ENCODE results near the gene CKB.

Gene CKB

DNA sequence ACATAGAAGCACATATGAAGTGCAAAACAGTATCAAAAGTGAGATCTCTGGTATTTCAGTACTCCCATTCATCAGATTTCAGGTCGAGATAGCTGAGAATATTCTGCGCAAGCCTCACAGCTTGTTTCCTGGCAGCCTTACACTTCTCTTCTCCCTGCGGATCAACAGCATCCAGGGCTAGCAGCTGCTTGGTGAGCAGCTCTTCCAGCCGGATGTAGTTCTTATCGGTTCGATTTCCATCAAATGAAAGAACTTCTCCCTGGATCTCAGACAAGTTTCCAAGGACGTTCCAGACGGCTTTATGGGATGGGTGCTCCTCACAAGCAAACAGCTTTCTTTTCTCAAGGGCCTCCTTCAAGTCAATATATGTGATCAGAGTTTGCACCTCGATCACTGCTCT is 37.1 kb upstream of the CKB start:
- H3K9ac ChIP-seq (ENCODE audit: low read depth in 1 of 2, low read length in 2 of 2), result no peak overlapping the region
- H3K27me3 ChIP-seq (ENCODE audit: control insufficient read depth in 2 of 2, insufficient read depth in 2 of 2, low read length in 2 of 2), result no peaks in the 10 kb centered on the region
- H3K36me3 ChIP-seq (ENCODE audit: control insufficient read depth in 2 of 2, insufficient read depth in 2 of 2, low read length in 2 of 2), result peaks cover 25 to 34% of the 10 kb centered on the region in 2 donors
- no peak overlapping the region for H3K27ac ChIP-seq (ENCODE audit: low read depth in 2 of 2, low read length in 2 of 2)
- peaks cover 26 to 38% of the 10 kb centered on the region in 2 donors for H3K4me1 ChIP-seq (ENCODE audit: control insufficient read depth in 2 of 2, insufficient read depth in 2 of 2, low read length in 2 of 2)
- no peak overlapping the region for H3K4me3 ChIP-seq (ENCODE audit: low read length in 2 of 2)
- no peaks in the 10 kb centered on the region for H3K9me3 ChIP-seq (ENCODE audit: control insufficient read depth in 2 of 2, low read length in 2 of 2)

DNA sequence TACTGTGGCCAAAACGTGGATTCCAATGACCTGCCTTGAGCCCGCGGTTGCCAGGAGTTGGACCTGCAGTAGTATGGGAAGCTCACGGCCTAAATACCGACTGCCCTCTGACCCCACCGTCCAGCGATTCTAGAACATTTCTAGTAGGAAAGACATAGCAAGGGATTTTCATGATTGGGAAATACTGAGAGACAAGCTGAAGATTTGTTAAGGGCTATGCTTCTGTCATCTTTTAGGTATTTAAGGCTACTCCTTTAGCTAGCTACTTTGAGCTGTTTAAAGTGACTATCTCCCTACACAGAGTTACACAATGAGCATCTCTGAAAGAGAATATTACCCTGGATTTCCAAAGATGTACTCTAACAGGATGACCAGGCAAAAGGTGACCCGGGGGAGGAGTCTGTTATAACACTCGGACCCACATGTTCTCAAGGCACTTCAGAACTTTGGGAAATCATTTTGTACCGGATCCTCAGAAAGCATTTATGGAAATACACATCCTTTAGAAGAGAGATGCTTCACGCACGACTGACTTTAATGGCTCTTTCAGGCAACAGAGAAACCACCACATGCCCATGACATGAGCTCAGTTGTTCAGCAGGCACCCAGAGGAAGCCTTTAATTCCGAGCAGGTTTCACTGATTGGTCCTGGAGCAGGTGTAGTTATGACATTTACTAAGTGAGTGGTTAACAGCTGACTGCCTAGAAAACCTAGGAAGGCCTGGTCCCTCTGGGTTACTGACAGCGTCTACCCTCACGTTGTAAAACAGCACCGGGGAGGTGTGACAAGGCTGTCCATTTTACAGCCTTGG is 35.6 kb upstream of the CKB start:
- Histone ChIP-seq H3K36me3 (ENCODE audit: control insufficient read depth in 2 of 2, insufficient read depth in 2 of 2, low read length in 2 of 2) (peaks cover 25 to 34% of the 10 kb centered on the region in 2 donors), H3K4me3 (ENCODE audit: low read length in 2 of 2) (no peak overlapping the region), H3K27me3 (ENCODE audit: control insufficient read depth in 2 of 2, insufficient read depth in 2 of 2, low read length in 2 of 2) (no peaks in the 10 kb centered on the region), H3K4me1 (ENCODE audit: control insufficient read depth in 2 of 2, insufficient read depth in 2 of 2, low read length in 2 of 2) (peaks cover 16 to 28% of the 10 kb centered on the region in 2 donors), H3K27ac (ENCODE audit: low read depth in 2 of 2, low read length in 2 of 2) (peak overlapping the region in 1 of 2 donors; percentile 3), H3K9me3 (ENCODE audit: control insufficient read depth in 2 of 2, low read length in 2 of 2) (no peaks in the 10 kb centered on the region), H3K9ac (ENCODE audit: low read depth in 1 of 2, low read length in 2 of 2) (no peak overlapping the region)

DNA sequence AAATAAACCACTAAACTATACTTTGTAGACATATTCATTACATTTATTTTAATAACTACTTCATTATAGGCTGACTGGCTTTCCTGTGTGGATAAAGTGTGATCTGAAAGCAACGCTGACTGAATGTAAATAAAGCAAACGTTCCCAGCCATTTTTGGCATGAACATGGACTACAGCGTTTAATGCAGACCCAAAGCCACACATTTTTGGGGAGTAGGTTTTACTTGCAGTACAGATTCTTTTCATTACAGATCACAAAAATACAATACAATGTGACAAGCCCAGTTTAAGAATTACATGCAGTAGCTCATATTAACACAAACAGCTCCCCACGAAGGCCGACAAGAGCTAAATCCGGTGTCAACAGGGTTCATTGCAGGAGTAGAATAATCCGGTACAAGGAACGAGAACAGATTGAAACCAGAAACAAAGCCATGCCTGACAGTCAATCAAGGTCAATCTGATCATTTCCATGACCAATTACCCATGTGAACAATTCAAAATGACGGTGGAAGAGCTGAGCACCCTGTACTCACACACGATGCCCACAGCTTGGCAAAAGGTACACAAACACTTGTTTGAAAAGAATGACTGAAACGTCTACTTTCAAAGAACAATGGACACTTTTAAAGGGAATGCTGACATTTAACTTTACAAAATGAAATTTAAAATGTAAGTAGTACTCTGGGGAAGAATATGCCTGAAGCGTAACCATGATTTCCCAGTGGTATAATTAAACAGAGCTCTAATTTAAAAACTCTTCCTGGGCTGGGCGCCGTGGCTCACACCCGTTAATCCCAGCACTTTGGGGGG is 34.5 kb upstream of the CKB start:
- Histone ChIP-seq H3K27me3 (ENCODE audit: control insufficient read depth in 2 of 2, insufficient read depth in 2 of 2, low read length in 2 of 2) (no peaks in the 10 kb centered on the region), H3K4me1 (ENCODE audit: control insufficient read depth in 2 of 2, insufficient read depth in 2 of 2, low read length in 2 of 2) (peaks cover 16 to 28% of the 10 kb centered on the region in 2 donors), H3K9me3 (ENCODE audit: control insufficient read depth in 2 of 2, low read length in 2 of 2) (no peaks in the 10 kb centered on the region), H3K9ac (ENCODE audit: low read depth in 1 of 2, low read length in 2 of 2) (no peak overlapping the region), H3K36me3 (ENCODE audit: control insufficient read depth in 2 of 2, insufficient read depth in 2 of 2, low read length in 2 of 2) (peaks cover 25 to 34% of the 10 kb centered on the region in 2 donors), H3K27ac (ENCODE audit: low read depth in 2 of 2, low read length in 2 of 2) (peak overlapping the region in 1 of 2 donors; percentile 38), H3K4me3 (ENCODE audit: low read length in 2 of 2) (no peak overlapping the region)

DNA sequence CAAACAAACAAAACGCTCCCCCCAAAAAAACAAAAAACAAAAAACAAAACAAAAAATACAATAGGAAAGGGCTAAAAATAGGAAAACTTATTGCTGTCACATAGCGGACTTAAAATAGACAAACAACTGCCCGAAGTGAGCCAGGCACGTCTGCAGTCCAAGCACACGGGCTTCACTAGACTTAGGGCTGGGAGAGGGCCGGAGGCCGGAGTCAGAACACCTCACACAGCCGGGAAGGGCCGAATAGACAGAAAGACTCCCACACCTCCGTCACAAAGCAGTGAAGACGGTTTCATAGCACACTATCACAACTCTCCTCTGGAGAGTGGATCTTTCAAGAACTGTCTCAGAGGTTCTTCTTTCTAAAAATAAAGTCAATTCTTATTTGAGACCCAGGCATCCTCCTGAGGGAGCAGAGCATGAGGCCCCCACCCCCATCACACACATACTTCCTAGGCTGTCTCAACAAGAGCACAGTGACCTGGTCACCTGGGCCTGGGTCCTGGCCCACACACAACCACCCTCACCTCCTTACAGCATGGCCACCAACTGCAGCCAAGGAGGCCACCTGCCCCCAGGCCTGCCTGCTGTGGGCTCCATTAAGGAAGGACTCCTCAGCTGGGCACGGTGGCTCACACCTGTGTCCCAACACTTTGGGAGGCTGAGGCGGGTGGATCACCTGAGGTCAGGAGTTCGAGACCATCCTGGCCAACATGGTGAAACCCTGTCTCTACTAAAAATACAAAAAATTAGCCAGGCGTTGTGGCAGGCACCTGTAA is 33.1 kb upstream of the CKB start:
- Histone ChIP-seq H3K27ac (ENCODE audit: low read depth in 2 of 2, low read length in 2 of 2) (no peak overlapping the region), H3K36me3 (ENCODE audit: control insufficient read depth in 2 of 2, insufficient read depth in 2 of 2, low read length in 2 of 2) (peaks cover 25 to 33% of the 10 kb centered on the region in 2 donors), H3K9ac (ENCODE audit: low read depth in 1 of 2, low read length in 2 of 2) (no peak overlapping the region), H3K27me3 (ENCODE audit: control insufficient read depth in 2 of 2, insufficient read depth in 2 of 2, low read length in 2 of 2) (no peaks in the 10 kb centered on the region), H3K9me3 (ENCODE audit: control insufficient read depth in 2 of 2, low read length in 2 of 2) (no peaks in the 10 kb centered on the region), H3K4me3 (ENCODE audit: low read length in 2 of 2) (no peak overlapping the region), H3K4me1 (ENCODE audit: control insufficient read depth in 2 of 2, insufficient read depth in 2 of 2, low read length in 2 of 2) (peaks cover 7 to 16% of the 10 kb centered on the region in 2 donors)

DNA sequence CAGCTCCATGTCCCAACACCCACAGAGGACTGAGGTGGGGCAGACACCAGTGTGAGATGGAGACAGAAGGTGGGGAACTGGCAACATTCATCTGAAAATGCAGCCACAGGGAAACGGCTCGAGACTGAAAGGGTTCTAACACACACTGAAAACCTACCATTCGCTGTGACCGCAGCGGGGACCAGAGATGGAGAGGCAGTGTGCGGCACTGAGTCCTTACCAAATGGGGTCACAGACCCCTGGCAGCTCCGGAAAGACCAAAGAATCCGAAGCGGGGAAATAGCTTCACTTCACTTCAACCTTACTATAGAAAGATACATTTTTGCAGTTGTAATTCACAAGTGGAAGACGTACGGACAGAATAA is 30.2 kb upstream of the CKB start:
- Histone ChIP-seq H3K36me3 (ENCODE audit: control insufficient read depth in 2 of 2, insufficient read depth in 2 of 2, low read length in 2 of 2) (peaks cover 4 to 6% of the 10 kb centered on the region in 2 donors), H3K9me3 (ENCODE audit: control insufficient read depth in 2 of 2, low read length in 2 of 2) (no peaks in the 10 kb centered on the region), H3K27me3 (ENCODE audit: control insufficient read depth in 2 of 2, insufficient read depth in 2 of 2, low read length in 2 of 2) (no peaks in the 10 kb centered on the region), H3K27ac (ENCODE audit: low read depth in 2 of 2, low read length in 2 of 2) (peak overlapping the region in 1 of 2 donors; percentile 53), H3K4me1 (ENCODE audit: control insufficient read depth in 2 of 2, insufficient read depth in 2 of 2, low read length in 2 of 2) (peaks cover 8 to 16% of the 10 kb centered on the region in 2 donors), H3K9ac (ENCODE audit: low read depth in 1 of 2, low read length in 2 of 2) (no peak overlapping the region), H3K4me3 (ENCODE audit: low read length in 2 of 2) (no peak overlapping the region)

DNA sequence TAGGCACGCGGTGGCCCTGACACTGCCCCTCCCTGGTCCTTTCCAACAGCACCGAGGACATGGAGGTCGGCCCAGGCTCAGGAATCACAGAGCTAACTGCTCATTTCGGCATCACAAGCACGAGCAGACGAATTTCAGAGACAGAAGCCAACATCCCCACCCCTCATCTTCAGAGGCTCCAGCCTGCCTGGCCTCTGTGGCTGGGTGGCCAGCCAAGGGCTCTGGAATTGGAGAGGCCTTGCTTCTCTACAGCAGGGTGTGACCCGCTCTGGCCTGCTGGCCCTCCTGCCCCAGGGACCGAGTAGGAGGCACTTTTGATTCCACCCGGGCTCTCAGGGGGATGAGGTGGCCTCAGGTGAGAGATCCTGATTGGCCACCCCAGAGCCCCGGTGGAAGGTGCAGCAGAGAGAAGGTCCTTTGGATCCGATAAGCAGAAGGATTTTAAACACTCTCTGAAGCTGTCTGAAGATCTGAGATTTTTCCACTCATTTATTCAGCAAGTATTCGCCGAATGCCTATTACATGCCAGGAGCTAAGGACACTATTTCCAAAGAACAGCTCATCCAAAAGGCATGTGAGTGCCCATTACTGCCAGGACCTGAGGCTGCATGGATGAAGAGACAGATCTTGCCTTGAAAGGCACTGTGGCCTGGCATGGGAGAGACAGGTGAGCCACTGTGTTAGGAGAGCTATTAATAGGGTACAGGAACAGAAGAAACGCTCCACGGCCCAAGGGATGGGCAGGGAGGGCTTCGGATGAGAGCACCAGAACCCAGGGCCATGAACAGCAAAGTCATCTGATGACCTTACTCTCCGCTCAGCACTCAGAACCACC is 29.6 kb upstream of the CKB start:
- H3K9me3 ChIP-seq (ENCODE audit: control insufficient read depth in 2 of 2, low read length in 2 of 2), result no peaks in the 10 kb centered on the region
- H3K27me3 ChIP-seq (ENCODE audit: control insufficient read depth in 2 of 2, insufficient read depth in 2 of 2, low read length in 2 of 2), result no peaks in the 10 kb centered on the region
- peak overlapping the region; percentile 53 to 77 for H3K27ac ChIP-seq (ENCODE audit: low read depth in 2 of 2, low read length in 2 of 2)
- H3K4me1 ChIP-seq (ENCODE audit: control insufficient read depth in 2 of 2, insufficient read depth in 2 of 2, low read length in 2 of 2), result peaks cover 8 to 16% of the 10 kb centered on the region in 2 donors
- no peak overlapping the region for H3K4me3 ChIP-seq (ENCODE audit: low read length in 2 of 2)
- H3K36me3 ChIP-seq (ENCODE audit: control insufficient read depth in 2 of 2, insufficient read depth in 2 of 2, low read length in 2 of 2), result peaks cover 4 to 5% of the 10 kb centered on the region in 2 donors
- peak overlapping the region in 1 of 2 donors; percentile 3 for H3K9ac ChIP-seq (ENCODE audit: low read depth in 1 of 2, low read length in 2 of 2)

DNA sequence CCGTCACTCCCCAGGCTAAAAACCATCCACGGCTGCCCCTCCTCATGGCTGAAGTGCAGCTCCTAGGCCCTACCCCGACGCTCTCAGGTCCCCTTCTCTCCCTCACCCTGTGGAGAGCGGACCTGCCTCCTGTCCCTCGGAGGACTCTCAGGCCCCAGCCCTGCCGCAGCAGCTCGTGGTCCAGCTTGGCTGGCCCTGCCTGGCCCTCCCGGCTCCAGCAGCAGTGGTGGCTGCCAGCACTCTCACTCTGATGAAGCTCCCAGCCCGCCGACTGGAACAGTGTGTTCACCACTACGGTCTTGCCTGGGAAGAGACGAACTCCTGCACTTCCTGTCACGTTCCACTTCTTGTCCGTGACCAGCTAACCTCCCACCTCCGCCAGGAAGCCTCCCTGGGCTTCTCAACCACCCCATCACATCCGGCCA is 28.7 kb upstream of the CKB start:
- no peaks in the 10 kb centered on the region for H3K9me3 ChIP-seq (ENCODE audit: control insufficient read depth in 2 of 2, low read length in 2 of 2)
- H3K9ac ChIP-seq (ENCODE audit: low read depth in 1 of 2, low read length in 2 of 2), result no peak overlapping the region
- peak overlapping the region; percentile 53 to 77 for H3K27ac ChIP-seq (ENCODE audit: low read depth in 2 of 2, low read length in 2 of 2)
- H3K36me3 ChIP-seq (ENCODE audit: control insufficient read depth in 2 of 2, insufficient read depth in 2 of 2, low read length in 2 of 2), result no peaks in the 10 kb centered on the region
- peaks cover 4 to 18% of the 10 kb centered on the region in 2 donors for H3K4me1 ChIP-seq (ENCODE audit: control insufficient read depth in 2 of 2, insufficient read depth in 2 of 2, low read length in 2 of 2)
- H3K4me3 ChIP-seq (ENCODE audit: low read length in 2 of 2), result no peak overlapping the region
- no peaks in the 10 kb centered on the region for H3K27me3 ChIP-seq (ENCODE audit: control insufficient read depth in 2 of 2, insufficient read depth in 2 of 2, low read length in 2 of 2)

DNA sequence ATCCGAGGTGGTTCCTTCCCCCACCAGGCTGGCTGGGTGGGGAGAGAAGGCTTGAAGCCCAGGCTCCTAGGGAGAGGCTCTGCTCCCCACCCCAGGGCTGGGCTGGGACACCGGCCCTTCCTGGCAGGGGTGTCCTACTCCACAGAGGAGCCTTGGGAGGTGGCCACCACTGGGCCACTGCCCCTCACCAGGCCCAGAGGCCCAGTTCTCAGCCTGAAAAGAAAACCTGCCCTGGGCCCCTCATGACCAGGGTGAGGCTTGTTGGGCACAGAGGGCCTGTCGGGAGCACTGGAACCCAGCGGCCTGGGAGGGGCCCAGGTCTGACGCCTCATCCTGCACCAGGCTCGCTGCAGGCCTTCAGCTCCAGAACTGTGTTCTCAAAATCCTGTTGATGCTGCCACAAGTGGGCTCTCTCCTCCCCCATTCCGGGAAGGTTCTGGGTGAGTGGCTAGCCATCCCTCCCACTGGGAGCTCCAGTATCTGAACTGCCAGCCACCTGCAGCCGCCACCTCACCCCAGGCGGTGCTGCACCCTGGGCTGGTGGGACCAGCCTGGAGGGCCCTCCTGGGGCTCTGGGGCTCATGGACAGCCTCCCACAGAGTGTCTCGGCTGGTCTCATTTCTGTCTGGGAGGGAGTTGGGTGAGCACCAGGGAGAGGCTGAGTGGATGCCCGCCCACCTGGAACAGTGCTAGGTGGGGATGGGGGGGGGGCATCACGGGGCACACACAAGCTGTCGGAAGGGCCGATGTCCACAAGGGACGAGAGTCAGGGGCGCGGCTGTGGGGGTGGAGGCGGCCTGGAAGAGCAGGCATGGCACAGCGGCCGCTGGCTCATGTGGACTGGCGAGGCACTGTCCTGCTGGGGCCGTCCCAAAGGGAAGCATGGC is 28.1 kb upstream of the CKB start:
- Histone ChIP-seq H3K4me1 (ENCODE audit: control insufficient read depth in 2 of 2, insufficient read depth in 2 of 2, low read length in 2 of 2) (peaks cover 4 to 18% of the 10 kb centered on the region in 2 donors), H3K9me3 (ENCODE audit: control insufficient read depth in 2 of 2, low read length in 2 of 2) (no peaks in the 10 kb centered on the region), H3K4me3 (ENCODE audit: low read length in 2 of 2) (no peak overlapping the region), H3K9ac (ENCODE audit: low read depth in 1 of 2, low read length in 2 of 2) (peak overlapping the region in 1 of 2 donors; percentile 8), H3K27ac (ENCODE audit: low read depth in 2 of 2, low read length in 2 of 2) (peak overlapping the region in 1 of 2 donors; percentile 77), H3K36me3 (ENCODE audit: control insufficient read depth in 2 of 2, insufficient read depth in 2 of 2, low read length in 2 of 2) (no peaks in the 10 kb centered on the region), H3K27me3 (ENCODE audit: control insufficient read depth in 2 of 2, insufficient read depth in 2 of 2, low read length in 2 of 2) (no peaks in the 10 kb centered on the region)
